Limb (tissue), 2 donors: Measurements from ENCODE around the gene KHDRBS1.
"Not testable (repeated sequence)": the region's sequence is repeated elsewhere in the genome, so short reads cannot be mapped to it uniquely, and the experiment has no call there.

Source experiments
- DNase-seq, 2 donors: peaks; one replicate each; pipeline ENCODE4 v3.0.0-alpha.2; 2016; ENCODE audit errors: extremely low spot score in 2 of 2

The KHDRBS1 gene

DNA sequence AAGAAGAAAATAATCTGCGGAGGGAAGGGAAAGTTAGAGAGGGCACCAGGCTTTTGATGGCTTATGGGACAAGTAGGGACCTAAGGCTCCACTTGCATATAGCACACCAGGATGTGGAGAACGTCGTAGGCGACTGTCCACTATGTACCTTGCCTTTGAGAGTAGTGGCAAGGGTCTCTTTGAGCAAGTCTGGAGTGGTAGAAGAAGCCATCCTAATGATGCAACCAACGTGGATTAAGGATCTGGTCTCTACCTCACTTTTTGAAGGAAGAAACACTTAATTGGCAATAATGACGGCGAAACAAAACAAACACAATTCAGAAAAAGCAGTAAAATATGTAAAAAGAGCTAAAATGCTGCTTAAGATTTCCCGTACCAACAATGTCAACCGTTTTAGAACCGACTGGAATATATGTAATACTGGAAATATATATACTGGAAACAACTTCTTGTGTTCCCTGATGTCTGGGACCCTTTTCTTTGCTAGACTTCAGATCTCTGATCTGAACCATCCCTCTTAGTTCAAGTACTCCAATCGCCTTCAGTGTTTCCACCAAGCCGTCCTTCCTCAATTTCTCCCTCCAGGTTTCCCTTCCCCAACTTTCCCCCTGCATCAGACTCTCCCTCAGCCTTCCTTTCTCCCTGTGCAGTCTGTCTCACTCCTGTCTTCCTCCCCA lies 821 bp upstream of the KHDRBS1 start:
- DNase-seq, result peak in 1 of 2 donors; percentile 5

DNA sequence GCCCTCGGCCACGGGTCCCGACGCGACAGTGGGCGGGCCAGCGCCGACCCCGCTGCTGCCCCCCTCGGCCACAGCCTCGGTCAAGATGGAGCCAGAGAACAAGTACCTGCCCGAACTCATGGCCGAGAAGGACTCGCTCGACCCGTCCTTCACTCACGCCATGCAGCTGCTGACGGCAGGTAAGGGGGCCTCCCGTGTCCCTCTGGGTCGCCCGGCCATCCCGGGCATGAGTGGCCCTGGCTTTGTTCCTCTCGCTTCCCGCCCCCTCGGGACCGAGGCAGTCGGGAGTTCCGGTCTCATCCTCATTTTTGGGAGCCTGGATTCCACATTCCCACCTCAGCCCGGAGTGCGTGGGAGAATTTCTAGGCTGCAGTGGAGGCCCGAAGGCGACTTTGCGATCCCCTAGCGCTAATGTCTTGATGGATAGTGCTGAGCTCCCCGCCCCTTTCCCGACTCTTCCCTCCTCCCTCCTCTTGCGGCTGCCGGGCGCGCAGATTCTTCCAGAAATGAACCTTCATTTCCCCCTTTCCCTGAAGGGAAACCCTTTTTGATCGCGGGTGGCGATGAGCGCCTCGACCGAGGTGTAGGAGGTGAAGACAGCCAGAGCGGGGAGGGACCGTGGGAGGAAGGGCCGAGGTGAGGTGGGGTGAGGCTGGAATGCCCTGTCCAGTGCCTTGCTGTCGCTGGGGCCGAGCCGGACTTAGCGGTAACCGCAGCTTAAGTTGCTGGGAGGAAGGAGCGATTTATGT lies 705 bp downstream of the KHDRBS1 start:
- peak; percentile 30 to 77 for DNase-seq

DNA sequence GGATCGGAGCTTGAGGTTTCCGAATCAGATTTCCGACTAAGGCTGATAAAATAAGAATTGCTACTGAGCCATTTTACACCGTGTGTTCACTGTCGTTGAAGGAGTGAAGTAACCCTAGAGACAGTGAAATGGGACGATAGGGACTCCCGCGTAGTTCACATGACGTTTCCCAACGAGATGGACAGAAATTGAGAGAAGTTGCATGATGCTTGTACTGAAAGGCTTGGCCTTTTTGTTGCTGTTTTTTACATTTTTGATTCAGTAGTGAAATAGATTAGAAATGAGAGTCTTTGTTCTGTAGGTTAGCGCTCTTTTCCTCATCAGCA lies 1.2 kb downstream of the KHDRBS1 start:
- no peak for DNase-seq

DNA sequence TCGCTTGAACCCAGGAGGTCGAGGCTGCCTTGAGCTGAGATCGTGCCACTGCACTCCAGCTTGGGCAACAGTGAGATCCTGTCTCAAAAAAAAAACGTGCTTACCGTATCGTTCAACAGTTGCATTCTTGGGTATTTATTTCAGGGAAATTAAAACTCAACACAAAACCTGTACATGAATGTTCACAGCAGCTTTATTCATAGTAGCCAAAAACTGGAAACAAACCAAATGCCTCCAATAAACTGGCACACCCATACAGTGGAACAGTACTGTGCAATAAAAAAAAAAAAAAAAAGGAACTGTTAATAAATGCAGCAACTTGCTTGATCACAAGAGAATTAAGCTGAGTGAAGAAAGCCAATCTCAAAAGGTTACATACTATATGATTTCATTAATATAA lies 6.7 kb downstream of the KHDRBS1 start:
- DNase-seq, result no peak

GRCh38 chr1:32021574-32022018 lies 7.9 kb downstream of the KHDRBS1 start:
- not testable (repeated sequence) for DNase-seq

- no peak for DNase-seq
Observed at GRCh38 chr1:32023351-32023750, 9.7 kb downstream of the KHDRBS1 start.

DNA sequence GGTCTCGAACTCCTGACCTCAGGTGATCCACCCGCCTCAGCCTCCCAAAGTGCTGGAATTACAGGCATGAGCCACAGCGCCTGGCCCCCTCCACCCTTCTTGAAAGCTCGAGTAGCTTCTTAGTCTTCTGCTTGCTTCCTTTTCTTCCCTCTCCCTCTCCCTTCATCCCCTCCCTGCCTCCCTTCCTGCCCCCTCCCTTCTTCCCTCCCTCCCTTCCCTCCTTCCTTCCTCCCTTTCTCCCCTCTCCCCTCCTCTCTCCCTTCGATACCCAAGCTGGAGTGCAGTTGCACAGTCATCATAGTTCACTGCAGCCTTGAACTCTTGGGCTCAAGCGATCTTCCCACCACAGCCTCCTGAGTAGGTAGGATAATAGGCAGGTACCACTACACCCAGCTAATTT lies 11.8 kb downstream of the KHDRBS1 start:
- no peak for DNase-seq

DNA sequence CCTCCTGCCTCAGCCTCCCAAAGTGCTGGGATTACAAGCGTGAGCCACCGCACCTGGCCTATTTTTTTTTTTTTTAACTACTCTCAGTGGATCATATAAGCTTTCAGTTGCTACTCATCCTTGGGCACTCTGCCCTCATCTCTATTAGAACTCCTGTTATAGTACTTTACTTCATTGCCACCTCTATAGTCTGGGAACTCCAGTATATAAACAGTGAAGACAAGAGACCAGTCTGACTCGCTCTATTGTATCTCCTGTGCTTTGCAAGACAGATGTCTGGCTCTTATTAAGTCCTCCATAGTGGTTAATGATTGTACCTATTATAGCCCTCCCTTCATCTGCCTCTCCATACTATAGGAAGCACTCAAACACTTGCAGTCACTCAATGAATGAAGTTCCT lies 15.1 kb downstream of the KHDRBS1 start:
- DNase-seq, result no peak

GRCh38 chr1:32031578-32032274 lies 18.1 kb downstream of the KHDRBS1 start:
- no peak for DNase-seq

DNA sequence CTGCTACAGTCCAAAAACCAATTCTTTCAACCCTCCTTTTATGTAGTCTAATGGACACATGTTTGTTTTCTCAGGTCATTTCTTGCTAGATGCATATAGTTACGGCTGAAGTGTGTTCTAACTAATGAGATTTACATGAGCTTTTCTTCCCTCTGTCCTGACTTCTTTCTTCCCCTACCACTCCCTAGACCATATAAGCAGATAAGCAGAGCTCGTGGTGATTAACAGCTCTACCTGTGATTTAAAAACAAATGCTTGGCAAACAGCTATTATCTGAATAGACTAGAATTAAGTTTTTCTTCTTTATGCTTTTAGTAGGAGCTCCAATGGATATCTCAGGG lies 18.6 kb downstream of the KHDRBS1 start:
- no peak for DNase-seq

DNA sequence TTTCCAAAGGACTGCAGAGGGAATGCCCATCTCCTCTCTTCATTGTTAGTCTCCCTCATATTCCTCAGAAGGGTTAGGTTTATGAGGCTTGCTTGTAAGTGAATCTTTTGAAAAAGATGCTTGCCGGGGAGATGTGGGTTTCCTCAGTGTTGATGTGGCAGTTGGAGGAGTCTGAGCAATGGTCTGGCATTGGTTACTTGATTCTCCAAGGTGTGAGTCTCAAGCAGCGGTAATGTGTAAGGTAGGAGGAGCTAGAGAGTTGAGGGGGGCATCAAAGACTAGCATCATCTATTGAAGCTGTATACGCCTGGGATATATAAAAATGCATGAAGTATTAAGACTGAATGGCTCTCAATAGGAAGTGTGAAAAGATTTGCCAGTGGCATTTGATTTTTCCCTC lies 21.5 kb downstream of the KHDRBS1 start:
- DNase-seq, result no peak

DNA sequence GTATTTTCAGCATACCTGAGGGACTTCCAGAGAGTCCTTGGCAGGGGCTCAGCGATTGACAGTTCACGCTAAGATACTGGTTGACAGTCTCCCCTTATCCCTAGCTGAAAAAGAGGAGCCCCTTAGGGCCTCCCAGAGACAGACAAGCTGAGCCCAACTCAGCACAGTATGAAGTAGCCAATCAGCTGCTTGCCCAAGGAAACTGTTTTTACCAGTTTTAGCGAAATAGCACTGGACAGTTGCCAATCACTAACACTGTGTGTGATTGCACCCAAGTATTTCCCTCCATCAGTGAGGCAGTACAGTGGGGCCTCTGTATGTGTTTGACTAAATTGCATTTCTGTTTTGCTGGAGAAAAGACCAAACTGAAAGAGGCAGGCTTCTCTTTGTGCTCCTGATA lies 27.0 kb downstream of the KHDRBS1 start:
- DNase-seq, result no peak

DNA sequence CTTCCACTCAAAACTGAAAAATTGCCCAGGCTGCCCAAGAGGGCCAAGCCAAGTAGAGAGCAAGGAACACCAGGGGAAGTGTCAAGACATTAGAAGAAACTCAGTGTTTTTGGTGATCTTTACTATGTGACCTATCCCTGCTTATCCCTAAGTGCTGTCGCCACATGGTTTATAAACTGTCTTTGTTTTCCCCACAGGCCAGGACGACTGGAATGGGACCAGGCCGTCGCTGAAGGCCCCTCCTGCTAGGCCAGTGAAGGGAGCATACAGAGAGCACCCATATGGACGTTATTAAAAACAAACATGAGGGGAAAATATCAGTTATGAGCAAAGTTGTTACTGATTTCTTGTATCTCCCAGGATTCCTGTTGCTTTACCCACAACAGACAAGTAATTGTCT lies 28.7 kb downstream of the KHDRBS1 start:
- no peak for DNase-seq

DNA sequence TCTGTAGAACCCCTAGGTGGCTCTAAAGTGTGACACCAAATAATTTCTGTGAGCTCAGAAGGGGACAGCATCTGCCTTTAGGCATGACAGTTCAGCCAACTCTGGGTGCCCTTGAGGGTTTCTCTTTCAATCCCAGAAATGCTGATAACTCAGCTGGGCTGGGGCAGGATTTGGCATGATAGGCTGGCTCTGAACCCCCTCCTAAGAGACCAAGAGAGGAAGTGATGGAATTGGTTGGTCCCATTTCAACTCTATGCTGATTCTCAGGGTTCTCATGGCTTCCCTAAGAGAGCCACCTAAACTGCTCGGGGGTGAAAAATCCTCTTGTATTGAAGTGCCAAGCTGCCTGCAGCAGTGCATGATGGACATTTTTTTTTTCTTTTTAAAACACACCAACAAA lies 30.6 kb downstream of the KHDRBS1 start:
- DNase-seq, result no peak

- no peak for DNase-seq
Observed at GRCh38 chr1:32045772-32046171, 32.1 kb downstream of the KHDRBS1 start.

DNA sequence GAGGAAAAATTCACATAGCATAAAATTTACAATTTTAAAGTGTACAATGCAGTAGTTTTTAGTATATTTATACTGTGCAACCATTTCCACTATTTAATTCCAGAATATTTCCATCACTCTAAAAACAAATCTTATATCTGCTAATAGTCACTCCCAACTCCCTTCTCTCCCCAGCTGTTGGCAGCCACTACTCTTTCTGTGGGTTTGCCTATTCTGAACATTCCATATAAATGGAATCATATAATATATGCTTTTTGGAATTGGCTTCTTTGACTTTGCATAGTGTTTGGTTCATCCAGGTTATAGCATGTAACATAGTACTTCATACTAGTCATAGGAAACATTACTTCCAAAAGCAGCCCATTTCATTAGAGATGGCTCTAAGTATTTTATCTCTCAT lies 34.0 kb downstream of the KHDRBS1 start:
- no peak for DNase-seq

DNA sequence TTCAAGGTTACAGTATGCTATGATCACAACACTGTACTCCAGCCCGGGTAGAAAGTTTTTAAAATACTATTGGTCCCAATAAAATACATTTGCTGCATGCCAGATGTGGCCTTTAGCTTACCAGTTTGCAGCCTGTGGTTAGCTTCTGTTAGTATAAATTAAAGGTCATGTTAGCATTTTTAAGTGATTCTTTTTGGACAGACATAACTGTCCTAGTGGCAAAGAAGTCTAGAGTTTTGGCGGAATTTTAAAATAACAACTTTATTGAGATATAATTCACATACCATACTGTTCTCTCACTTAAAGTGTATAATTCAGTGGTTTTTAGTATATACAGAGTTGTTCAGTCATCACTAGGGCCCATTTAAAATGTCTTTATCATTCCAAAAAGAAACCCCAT lies 34.8 kb downstream of the KHDRBS1 start:
- DNase-seq, result no peak

GRCh38 chr1:32051706-32052105 lies 38.0 kb downstream of the KHDRBS1 start:
- no peak for DNase-seq

- DNase-seq, result no peak
Observed at GRCh38 chr1:32052887-32053286, 39.2 kb downstream of the KHDRBS1 start.

GRCh38 chr1:32055416-32055815 lies 41.7 kb downstream of the KHDRBS1 start:
- DNase-seq, result peak; percentile 32 to 48

DNA sequence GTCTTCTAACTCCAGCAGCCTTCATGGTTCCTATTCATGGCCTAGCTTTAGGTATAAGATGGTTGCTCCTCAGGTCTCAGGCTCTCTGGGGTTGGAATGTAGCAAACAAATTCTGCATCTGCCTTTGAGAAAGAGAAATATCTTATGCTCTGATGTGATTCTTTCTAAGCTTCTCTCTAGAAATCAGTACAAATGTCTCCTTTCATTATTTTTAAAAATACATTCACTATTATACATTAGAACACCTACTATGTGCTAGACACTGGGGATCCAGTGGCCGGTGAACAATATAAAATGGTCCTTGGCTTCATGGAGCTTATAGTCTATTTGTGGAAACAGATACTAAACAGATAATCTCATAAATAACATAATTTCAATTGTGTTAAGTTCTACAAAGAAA lies 42.9 kb downstream of the KHDRBS1 start:
- no peak for DNase-seq

- DNase-seq, result no peak
Observed at GRCh38 chr1:32060914-32061313, 47.2 kb downstream of the KHDRBS1 start.

- no peak for DNase-seq
Observed at GRCh38 chr1:32062867-32063230, 49.2 kb downstream of the KHDRBS1 start.
